K562 (cell line): ENCODE measurements around the gene ZMYND12. TPM values are rescaled to one million over a fixed set of nuclear protein-coding genes. Genes with fewer than 3 reads are reported as not detected.

Experiments used
- ATAC-seq: fragments of 200-7000 bp; cut with Tn5 transposase; 3 replicates; pipeline ENCODE4 v1.9.1; 2020; ENCODE audit warnings: moderate library complexity
- BruUV-seq: library from RNA; stranded (reverse); fragments of 400-500 nt; replicated peaks from 2 replicates; lab custom pipeline; 2021; lab: Mats Ljungman, UMichigan
- CTCF ChIA-PET: fragments of 300-600 bp; formaldehyde crosslinking; extraction: SDS; loops from one replicate; lab custom pipeline; 2021; ENCODE audit warnings: low intra/inter-chr PET ratio; lab: Yijun Ruan, JAX
- POLR2A ChIA-PET: fragments of 300-600, 350-650 bp; sonication (Branson Sonifier 250); formaldehyde crosslinking; extraction: SDS; loops from one replicate; lab custom pipeline; 2021; ENCODE audit warnings: antibody characterized with exemption, inconsistent platforms; lab: Yijun Ruan, JAX
- DNase-seq, 4 experiments: peaks; one replicate each; pipeline versions ENCODE4 v3.0.0 to v3.0.0-alpha.2; 2011 to 2018; ENCODE audit warnings: low spot score in 3 of 4, mixed read lengths in 3 of 4; ENCODE audit errors: extremely low read depth in 1 of 4
- FAIRE-seq: peaks from 2 replicates; lab custom pipeline; 2011; peaks lifted over from hg19 to GRCh38; lab: Jason Lieb, UNC
- H2AFZ ChIP-seq: 2 replicates; pipeline ENCODE4 v1.6.0; 2011; ENCODE audit warnings: low read depth, low read length, control low read depth, inconsistent platforms
- H3K27ac ChIP-seq: fragments of 200-600 bp; 3 replicates; pipeline ENCODE4 v1.8.0; 2011; ENCODE audit warnings: low read depth, mild to moderate bottlenecking, control low read depth, inconsistent platforms, low read length, moderate library complexity, mixed read lengths; ENCODE audit errors: extremely low read depth
- H3K27me3 ChIP-seq, 2 experiments: fragments of 300-600 bp in 1 of 2; 2 replicates in 1 of 2; 3 replicates in 1 of 2; pipeline versions ENCODE4 v1.6.0 to v1.8.0; 2011; ENCODE audit warnings: inconsistent platforms in 2 of 2, low read length in 2 of 2, mild to moderate bottlenecking in 1 of 2, mixed read lengths in 1 of 2, moderate library complexity in 1 of 2; ENCODE audit not compliant: control insufficient read depth in 2 of 2, insufficient read depth in 2 of 2
- H3K36me3 ChIP-seq: fragments of 300-600 bp; 3 replicates; pipeline ENCODE4 v1.8.0; 2011; ENCODE audit warnings: mild to moderate bottlenecking, low read length, inconsistent platforms; ENCODE audit not compliant: control insufficient read depth, insufficient read depth
- H3K4me1 ChIP-seq, 2 experiments: fragments of 200-600 bp in 1 of 2; replicated peaks in 1 of 2; 2 replicates in 1 of 2; 3 replicates in 1 of 2; pipeline versions ENCODE4 v1.5.1 to v1.8.0; 2011; ENCODE audit warnings: inconsistent platforms in 2 of 2, low read length in 2 of 2, mild to moderate bottlenecking in 1 of 2, mixed read lengths in 1 of 2, moderate library complexity in 1 of 2; ENCODE audit not compliant: control insufficient read depth in 2 of 2, insufficient read depth in 2 of 2
- H3K4me2 ChIP-seq: 2 replicates; pipeline ENCODE4 v1.6.1; 2011; ENCODE audit warnings: low read length, control low read depth, inconsistent platforms, mixed read lengths; ENCODE audit not compliant: insufficient read depth
- H3K4me3 ChIP-seq: fragments of 200-600 bp; sonication (generic), shearing (Covaris generic); 2 replicates; pipeline ENCODE4 v1.5.1; 2016; ENCODE audit warnings: control low read depth, inconsistent platforms
- H3K79me2 ChIP-seq: fragments of 200-600 bp; 3 replicates; pipeline ENCODE4 v1.8.0; 2011; ENCODE audit warnings: low read length, inconsistent platforms; ENCODE audit not compliant: control insufficient read depth, insufficient read depth
- H3K9ac ChIP-seq, 2 experiments: 2 replicates each; pipeline versions ENCODE4 v1.6.0 to v1.6.1; 2011; ENCODE audit warnings: low read depth in 2 of 2, low read length in 2 of 2, control low read depth in 1 of 2, inconsistent platforms in 1 of 2, mild to moderate bottlenecking in 1 of 2, mixed read lengths in 1 of 2; ENCODE audit not compliant: insufficient read depth in 1 of 2
- H3K9me1 ChIP-seq: one replicate; pipeline ENCODE4 v1.6.0; 2011; ENCODE audit warnings: inconsistent platforms, mild to moderate bottlenecking, low read length, moderate library complexity; ENCODE audit not compliant: control insufficient read depth, insufficient read depth
- H3K9me3 ChIP-seq: replicated peaks from 2 replicates; pipeline ENCODE4 v1.5.1; 2011; ENCODE audit warnings: low read depth, low read length, inconsistent platforms; ENCODE audit not compliant: control insufficient read depth, insufficient read depth
- H4K20me1 ChIP-seq: replicated peaks from 2 replicates; pipeline ENCODE4 v1.6.1; 2011; ENCODE audit warnings: low read length, inconsistent platforms, mixed read lengths; ENCODE audit not compliant: control insufficient read depth, insufficient read depth
- BCL6 ChIP-seq: fragments of 250-450 bp; sonication (Bioruptor Pico); IDR thresholded peaks from 2 replicates; pipeline ENCODE4 v1.4.0; 2020
- DDX20 ChIP-seq: fragments of 450-650 bp; IDR thresholded peaks from 2 replicates; pipeline ENCODE4 v1.6.1; 2016; ENCODE audit warnings: missing genetic modification characterization, low read depth, mild to moderate bottlenecking, missing compliant biosample characterization, moderate library complexity
- ESRRA ChIP-seq: fragments of 450-650 bp; IDR thresholded peaks from 2 replicates; pipeline ENCODE4 v1.6.1; 2014; ENCODE audit warnings: low read depth, mild to moderate bottlenecking, moderate library complexity, borderline replicate concordance
- FIP1L1 ChIP-seq: fragments of 200-400 bp; formaldehyde crosslinking; IDR thresholded peaks from 2 replicates; pipeline ENCODE4 v1.6.1; 2018; ENCODE audit warnings: mild to moderate bottlenecking, low read depth, low read length; ENCODE audit not compliant: poor library complexity, severe bottlenecking
- FOXM1 ChIP-seq, 2 experiments: fragments of 450-650 bp in 1 of 2; sonication (generic) in 1 of 2; formaldehyde crosslinking in 1 of 2; IDR thresholded peaks; 2 replicates each; pipeline versions ENCODE4 v1.6.1 to v1.9.0; 2017 to 2022; ENCODE audit warnings: low read depth in 2 of 2, mild to moderate bottlenecking in 2 of 2, missing genetic modification reagents in 1 of 2, moderate library complexity in 1 of 2
- HBP1 ChIP-seq: fragments of 450-650 bp; formaldehyde crosslinking; IDR thresholded peaks from 2 replicates; pipeline ENCODE4 v1.4.0; 2022; ENCODE audit warnings: missing genetic modification characterization
- NFYB ChIP-seq: IDR thresholded peaks from 2 replicates; pipeline ENCODE4 v1.6.1; 2011; ENCODE audit warnings: mild to moderate bottlenecking, moderate library complexity; ENCODE audit not compliant: insufficient read length; ENCODE audit errors: extremely low read depth
- RFX7 ChIP-seq: fragments of 250-450 bp; sonication (Bioruptor Pico); IDR thresholded peaks from 2 replicates; pipeline ENCODE4 v1.5.1; 2021; ENCODE audit warnings: mild to moderate bottlenecking
- SAP30 ChIP-seq: fragments of 200-600 bp; sonication (generic); IDR thresholded peaks from 2 replicates; pipeline ENCODE4 v1.6.1; 2012; ENCODE audit warnings: borderline replicate concordance, low read depth, mild to moderate bottlenecking, moderate library complexity, low read length, control low read depth, inconsistent platforms; ENCODE audit not compliant: insufficient read depth, poor library complexity, severe bottlenecking
- TARDBP ChIP-seq: fragments of 450-650 bp; IDR thresholded peaks from 2 replicates; pipeline ENCODE4 v1.6.1; 2016
- WGBS: fragments of 100-300 bp; shearing (Covaris generic); methylation state at CpG from one replicate; pipeline ENCODE4 v1.1.6; 2016; ENCODE audit warnings: low coverage, mixed read lengths; ENCODE audit not compliant: insufficient coverage; ENCODE audit errors: missing lambda C conversion rate; 5-methylcytosine and 5-hydroxymethylcytosine counted together
- in situ Hi-C: fragments of 300-500 bp; cut with MboI; formaldehyde crosslinking; loops from 4 replicates; pipeline ENCODE4 v1.15.0; 2018; ENCODE audit warnings: inconsistent platforms, mixed read lengths
- intact Hi-C: fragments of 100-400 bp; cut with micrococcal nuclease; formaldehyde crosslinking; loops from 2 replicates; pipeline ENCODE4 v1.14.2; 2022
- polyA plus RNA-seq, 8 experiments: library from polyadenylated mRNA; depleted of rRNA in 4 of 8; stranded (reverse) in 5 of 8; unstranded in 3 of 8; fragments of >200 nt; fragmentation: Nextera tagmentation in 2 of 8; fragmentation: Illumina TruSeq in 1 of 8; extraction: Ambion mirVana in 2 of 8; extraction: Trizol in 1 of 8; gene quantifications; 2 replicates each; pipeline versions ENCODE4 v1.2.1 to v1.2.3, GENCODE V29; 2011 to 2014; ENCODE audit warnings: inconsistent platforms in 1 of 8, missing spikeins in 1 of 8
- total RNA-seq, 7 experiments: library from RNA; depleted of rRNA in 6 of 7; stranded (reverse); fragments of >200 nt in 6 of 7; fragmentation: Illumina TruSeq in 2 of 7; extraction: Trizol in 2 of 7; gene quantifications; 2 replicates each; pipeline versions ENCODE4 v1.2.1 to v1.2.3, GENCODE V29; 2011 to 2021; ENCODE audit warnings: low replicate concordance in 1 of 7
- TF ChIP-seq, protein P1 (sequence below), 2 experiments: fragments of 450-650 bp; IDR thresholded peaks; 2 replicates each; pipeline ENCODE4 v1.6.1; 2016
- TF ChIP-seq, protein P2 (sequence below): fragments of 250-450 bp; sonication (Bioruptor Pico); IDR thresholded peaks from 2 replicates; pipeline ENCODE4 v1.5.0; 2021; ENCODE audit warnings: mild to moderate bottlenecking, borderline replicate concordance
- TF ChIP-seq, protein P3 (sequence below): IDR thresholded peaks from 2 replicates; pipeline ENCODE4 v1.6.1; 2012; ENCODE audit warnings: low read depth, low read length, improper control_type of control experiment, borderline replicate concordance

ZMYND12 gene
- total and polyA plus RNA-seq, 9 of the 15 experiments (the other 6 are each of a cell fraction or from before 2014, with no cell fraction given), result not detected

DNA sequence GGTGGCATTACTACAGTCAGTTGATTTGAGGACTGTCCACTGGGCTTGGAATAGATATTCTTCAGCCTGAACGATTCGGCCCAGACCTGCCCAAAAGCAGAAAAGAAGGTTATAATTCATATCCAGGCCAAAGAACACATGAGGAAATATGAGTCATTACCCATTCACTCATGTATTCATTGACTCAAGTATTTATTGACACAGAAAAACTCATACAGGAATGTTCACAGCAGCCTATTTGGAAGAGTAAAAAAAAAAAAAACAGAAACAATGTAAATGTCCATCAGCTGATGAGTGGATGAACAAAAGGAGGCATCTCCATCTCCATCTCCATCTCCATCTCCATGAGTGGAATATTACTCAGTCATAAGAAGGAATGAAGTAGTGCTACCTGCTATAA lies 15.9 kb downstream of the ZMYND12 start:
- BruUV-seq, result no TSS peak
- DNase-seq, result no peak
- Histone ChIP-seq H3K4me1 (no peaks in the 10 kb centered on the region), H3K27ac (no peak overlapping the region), H3K4me2 (no peak overlapping the region), H3K79me2 (no peaks in the 10 kb centered on the region), H4K20me1 (no peaks in the 10 kb centered on the region), H3K9me1 (no peaks in the 10 kb centered on the region), H3K9ac (no peak overlapping the region), H2AFZ (no peak overlapping the region), H3K4me3 (no peak overlapping the region), H3K9me3 (no peaks in the 10 kb centered on the region), H3K27me3 (peaks cover 35 to 40% of the 10 kb centered on the region in 2 experiments), H3K36me3 (no peaks in the 10 kb centered on the region)
- no peak for TF ChIP-seq FIP1L1
- TF ChIP-seq HBP1, result no peak
- TF ChIP-seq, protein P1, sequence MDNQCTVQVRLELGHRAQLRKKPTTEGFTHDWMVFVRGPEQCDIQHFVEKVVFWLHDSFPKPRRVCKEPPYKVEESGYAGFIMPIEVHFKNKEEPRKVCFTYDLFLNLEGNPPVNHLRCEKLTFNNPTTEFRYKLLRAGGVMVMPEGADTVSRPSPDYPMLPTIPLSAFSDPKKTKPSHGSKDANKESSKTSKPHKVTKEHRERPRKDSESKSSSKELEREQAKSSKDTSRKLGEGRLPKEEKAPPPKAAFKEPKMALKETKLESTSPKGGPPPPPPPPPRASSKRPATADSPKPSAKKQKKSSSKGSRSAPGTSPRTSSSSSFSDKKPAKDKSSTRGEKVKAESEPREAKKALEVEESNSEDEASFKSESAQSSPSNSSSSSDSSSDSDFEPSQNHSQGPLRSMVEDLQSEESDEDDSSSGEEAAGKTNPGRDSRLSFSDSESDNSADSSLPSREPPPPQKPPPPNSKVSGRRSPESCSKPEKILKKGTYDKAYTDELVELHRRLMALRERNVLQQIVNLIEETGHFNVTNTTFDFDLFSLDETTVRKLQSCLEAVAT (IDR thresholded peaks at IDR 0.05), result no peak
- TF ChIP-seq ESRRA, result no peak
- TF ChIP-seq BCL6 (CRISPR knock-in tag), result no peak
- no peak for TF ChIP-seq NFYB
- TF ChIP-seq, protein P2, sequence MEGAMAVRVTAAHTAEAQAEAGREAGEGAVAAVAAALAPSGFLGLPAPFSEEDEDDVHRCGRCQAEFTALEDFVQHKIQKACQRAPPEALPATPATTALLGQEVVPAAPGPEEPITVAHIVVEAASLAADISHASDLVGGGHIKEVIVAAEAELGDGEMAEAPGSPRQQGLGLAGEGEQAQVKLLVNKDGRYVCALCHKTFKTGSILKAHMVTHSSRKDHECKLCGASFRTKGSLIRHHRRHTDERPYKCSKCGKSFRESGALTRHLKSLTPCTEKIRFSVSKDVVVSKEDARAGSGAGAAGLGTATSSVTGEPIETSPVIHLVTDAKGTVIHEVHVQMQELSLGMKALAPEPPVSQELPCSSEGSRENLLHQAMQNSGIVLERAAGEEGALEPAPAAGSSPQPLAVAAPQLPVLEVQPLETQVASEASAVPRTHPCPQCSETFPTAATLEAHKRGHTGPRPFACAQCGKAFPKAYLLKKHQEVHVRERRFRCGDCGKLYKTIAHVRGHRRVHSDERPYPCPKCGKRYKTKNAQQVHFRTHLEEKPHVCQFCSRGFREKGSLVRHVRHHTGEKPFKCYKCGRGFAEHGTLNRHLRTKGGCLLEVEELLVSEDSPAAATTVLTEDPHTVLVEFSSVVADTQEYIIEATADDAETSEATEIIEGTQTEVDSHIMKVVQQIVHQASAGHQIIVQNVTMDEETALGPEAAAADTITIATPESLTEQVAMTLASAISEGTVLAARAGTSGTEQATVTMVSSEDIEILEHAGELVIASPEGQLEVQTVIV (CRISPR knock-in tag), result no peak
- TF ChIP-seq RFX7 (CRISPR knock-in tag), result no peak
- no peak for TF ChIP-seq DDX20 (tag)
- no peak for TF ChIP-seq SAP30
- TF ChIP-seq FOXM1 (IDR thresholded peaks at IDR 0.05; ENCODE audit: low read depth), result no peak
- no peak for TF ChIP-seq FOXM1 (CRISPR knock-in tag; IDR thresholded peaks at IDR 0.05; ENCODE audit: low read depth)
- TF ChIP-seq, protein P3, sequence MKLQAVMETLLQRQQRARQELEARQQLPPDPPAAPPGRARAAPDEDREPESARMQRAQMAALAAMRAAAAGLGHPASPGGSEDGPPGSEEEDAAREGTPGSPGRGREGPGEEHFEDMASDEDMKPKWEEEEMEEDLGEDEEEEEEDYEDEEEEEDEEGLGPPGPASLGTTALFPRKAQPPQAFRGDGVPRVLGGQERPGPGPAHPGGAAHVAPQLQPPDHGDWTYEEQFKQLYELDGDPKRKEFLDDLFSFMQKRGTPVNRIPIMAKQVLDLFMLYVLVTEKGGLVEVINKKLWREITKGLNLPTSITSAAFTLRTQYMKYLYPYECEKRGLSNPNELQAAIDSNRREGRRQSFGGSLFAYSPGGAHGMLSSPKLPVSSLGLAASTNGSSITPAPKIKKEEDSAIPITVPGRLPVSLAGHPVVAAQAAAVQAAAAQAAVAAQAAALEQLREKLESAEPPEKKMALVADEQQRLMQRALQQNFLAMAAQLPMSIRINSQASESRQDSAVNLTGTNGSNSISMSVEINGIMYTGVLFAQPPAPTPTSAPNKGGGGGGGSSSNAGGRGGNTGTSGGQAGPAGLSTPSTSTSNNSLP, result no peak
- no peak for TF ChIP-seq TARDBP
- CTCF ChIA-PET, result no interaction called here
- no peak for ATAC-seq
- WGBS, result 0% methylated on average over 2 of the region's 2 CpGs
- POLR2A ChIA-PET, result interaction anchor here (0.5 kb wide), 1 partner anchor 1709 kb away, joined by 3 read pairs; no protein-coding TSS in a partner anchor
- FAIRE-seq, result no peak
- in situ Hi-C loops (no loop called here), intact Hi-C loops (no loop called here)
